Measurements from ENCODE around the gene HOXA10. TPM values are rescaled to one million over a fixed set of nuclear protein-coding genes. Genes with fewer than 3 reads are reported as not detected.

Gene HOXA10
- total and polyA plus RNA-seq, 5 donors, result not detected

- intact Hi-C loops (cut with DNase I), result no loop called here
- no peak for ATAC-seq
- WGBS, result 37% methylated on average over 42 of the region's 42 CpGs
- H3K4me3 ChIP-seq (ENCODE audit: low read length), result peak overlapping the region; percentile 31
- no peak for DNase-seq
- H3K27me3 ChIP-seq (ENCODE audit: control insufficient read depth, insufficient read depth), result no peaks in the 10 kb centered on the region
- no peaks in the 10 kb centered on the region for H3K9me3 ChIP-seq (ENCODE audit: control insufficient read depth, low read length)
- peak overlapping the region; percentile 8 for H3K27ac ChIP-seq (ENCODE audit: low read length)
- H3K4me1 ChIP-seq (ENCODE audit: control insufficient read depth, insufficient read depth, low read length), result no peaks in the 10 kb centered on the region
These were observed 51.8 kb downstream of the HOXA10 start for GRCh38 chr7:27122077-27122910.

- no peaks in the 10 kb centered on the region for H3K9me3 ChIP-seq (ENCODE audit: control insufficient read depth, low read length)
- no peaks in the 10 kb centered on the region for H3K4me1 ChIP-seq (ENCODE audit: control insufficient read depth, insufficient read depth, low read length)
- DNase-seq (no peak), ATAC-seq (no peak)
- no peaks in the 10 kb centered on the region for H3K27me3 ChIP-seq (ENCODE audit: control insufficient read depth, insufficient read depth)
- 40% methylated on average over 7 of the region's 7 CpGs for WGBS
- intact Hi-C loops (cut with DNase I), result no loop called here
- peak overlapping the region; percentile 8 for H3K27ac ChIP-seq (ENCODE audit: low read length)
- peak overlapping the region; percentile 31 for H3K4me3 ChIP-seq (ENCODE audit: low read length)
These were observed 52.4 kb downstream of the HOXA10 start for GRCh38 chr7:27121684-27122076.

Small RNAs within 50 kb of the gene (microRNA-seq; reads per million reads assigned to microRNA genes)
- 5.0 to 11.2 reads per million in 2 donors for gene MIR196B

Other genes with a start within 250 kb of the HOXA10 start
- under 1 TPM in 2 of 4 donors, not detected in 2; 0.15 to 0.29 TPM for gene HOXA1, start 78.3 kb downstream of the HOXA10 start, total RNA-seq
- gene HOXA1, start 78.3 kb downstream of the HOXA10 start, polyA plus RNA-seq, result 0.14 TPM
- gene HOXA2, start 71.6 kb downstream of the HOXA10 start, total RNA-seq, result under 1 TPM in 3 of 4 donors, not detected in 1; 0.12 to 0.60 (median 0.37) TPM
- 0.36 TPM for gene HOXA2, start 71.6 kb downstream of the HOXA10 start, polyA plus RNA-seq
- gene HOXA4, start 43.6 kb downstream of the HOXA10 start, total RNA-seq, result 1 to 10 TPM in 2 of 4 donors, under 1 TPM in 2; 0.12 to 2.2 (median 1.1) TPM
- gene HOXA4, start 43.6 kb downstream of the HOXA10 start, polyA plus RNA-seq, result 3.3 TPM
- under 1 TPM in 1 of 4 donors, not detected in 3; 0.17 TPM for gene HOXA5, start 30.6 kb downstream of the HOXA10 start, total RNA-seq
- 0.43 TPM for gene HOXA5, start 30.6 kb downstream of the HOXA10 start, polyA plus RNA-seq
- not detected for gene HOXA6, start 26.5 kb downstream of the HOXA10 start, total RNA-seq
- not detected for gene HOXA6, start 26.5 kb downstream of the HOXA10 start, polyA plus RNA-seq
- gene HOXA3, start 21.7 kb downstream of the HOXA10 start, total RNA-seq, result 1 to 10 TPM in 1 of 4 donors, under 1 TPM in 3; 0.28 to 1.3 (median 0.43) TPM
- 1.0 TPM for gene HOXA3, start 21.7 kb downstream of the HOXA10 start, polyA plus RNA-seq
- gene HOXA7, start 17.6 kb downstream of the HOXA10 start, total RNA-seq, result not detected
- gene HOXA7, start 17.6 kb downstream of the HOXA10 start, polyA plus RNA-seq, result 0.11 TPM
- not detected for gene HOXA9, start 8.8 kb downstream of the HOXA10 start, total RNA-seq
- not detected for gene HOXA9, start 8.8 kb downstream of the HOXA10 start, polyA plus RNA-seq
- not detected for gene HOXA11, start 10.9 kb upstream of the HOXA10 start, total RNA-seq
- gene HOXA11, start 10.9 kb upstream of the HOXA10 start, polyA plus RNA-seq, result not detected
- gene HOXA13, start 25.8 kb upstream of the HOXA10 start, total RNA-seq, result not detected
- not detected for gene HOXA13, start 25.8 kb upstream of the HOXA10 start, polyA plus RNA-seq
- gene EVX1, start 68.5 kb upstream of the HOXA10 start, total RNA-seq, result not detected
- gene EVX1, start 68.5 kb upstream of the HOXA10 start, polyA plus RNA-seq, result 0.05 TPM

Data from right cardiac atrium (tissue), 5 donors.